ENCODE data around the gene PLCB2.

PLCB2 gene

DNA sequence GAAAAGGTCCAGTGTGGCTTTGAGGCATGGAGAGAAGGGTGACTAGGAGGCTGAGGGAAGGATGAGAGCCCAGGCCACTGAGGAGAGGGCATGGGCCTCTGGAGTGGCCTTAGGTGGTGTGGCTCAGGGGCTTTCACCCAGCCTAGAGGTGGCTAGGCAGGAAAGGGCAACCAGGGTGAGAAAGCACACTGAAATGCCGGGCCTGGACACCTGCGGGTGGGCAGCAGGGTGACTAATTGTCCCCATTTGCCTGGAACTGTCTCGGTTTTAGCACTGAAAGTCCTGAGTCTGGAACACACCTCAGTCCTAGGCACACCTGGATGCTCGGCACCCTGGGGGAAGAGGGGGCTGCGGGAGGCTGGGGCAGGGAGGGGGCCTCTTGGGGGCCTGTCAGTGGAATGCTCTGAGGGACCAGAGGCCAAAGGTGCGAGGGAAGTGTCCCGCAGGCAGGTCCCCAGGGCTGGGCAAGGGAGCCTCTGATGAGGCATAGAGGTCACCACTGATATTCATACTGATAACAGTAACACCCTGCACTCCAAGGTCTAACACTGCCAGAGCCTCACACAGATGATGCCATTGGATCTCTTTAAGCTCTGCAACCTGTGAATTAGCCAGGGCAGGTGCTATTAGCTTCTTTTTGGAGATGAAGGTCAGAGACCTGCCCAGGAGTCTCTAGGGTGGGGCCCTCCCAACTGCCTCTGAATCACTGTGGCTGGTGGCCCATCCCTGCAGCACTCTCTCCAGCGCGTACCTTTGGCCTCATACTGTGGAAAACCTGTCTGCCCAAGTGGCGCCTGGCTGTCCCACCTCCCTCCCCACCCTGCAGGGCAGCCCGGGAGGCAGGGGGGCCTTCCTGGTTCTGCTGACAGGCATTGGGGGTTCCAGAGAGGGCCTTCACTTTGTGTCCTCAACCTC lies 40.1 kb upstream of the PLCB2 start:
- no peak for DNase-seq (ENCODE audit: low read depth in 1 of 2, low spot score in 1 of 2)
- H3K4me3 ChIP-seq (replicated peaks; ENCODE audit: insufficient read depth, low read length), result no peak overlapping the region
- H3K27ac ChIP-seq (replicated peaks), result no peak overlapping the region
- TF ChIP-seq SPI1 (IDR thresholded peaks at IDR 0.05; ENCODE audit: borderline replicate concordance, low read depth) (no peak), POLR2AphosphoS5 (IDR thresholded peaks at IDR 0.05; ENCODE audit: low read depth) (no peak), GABPA (IDR thresholded peaks at IDR 0.05; ENCODE audit: low read depth) (no peak)
- TF ChIP-seq, protein P1, sequence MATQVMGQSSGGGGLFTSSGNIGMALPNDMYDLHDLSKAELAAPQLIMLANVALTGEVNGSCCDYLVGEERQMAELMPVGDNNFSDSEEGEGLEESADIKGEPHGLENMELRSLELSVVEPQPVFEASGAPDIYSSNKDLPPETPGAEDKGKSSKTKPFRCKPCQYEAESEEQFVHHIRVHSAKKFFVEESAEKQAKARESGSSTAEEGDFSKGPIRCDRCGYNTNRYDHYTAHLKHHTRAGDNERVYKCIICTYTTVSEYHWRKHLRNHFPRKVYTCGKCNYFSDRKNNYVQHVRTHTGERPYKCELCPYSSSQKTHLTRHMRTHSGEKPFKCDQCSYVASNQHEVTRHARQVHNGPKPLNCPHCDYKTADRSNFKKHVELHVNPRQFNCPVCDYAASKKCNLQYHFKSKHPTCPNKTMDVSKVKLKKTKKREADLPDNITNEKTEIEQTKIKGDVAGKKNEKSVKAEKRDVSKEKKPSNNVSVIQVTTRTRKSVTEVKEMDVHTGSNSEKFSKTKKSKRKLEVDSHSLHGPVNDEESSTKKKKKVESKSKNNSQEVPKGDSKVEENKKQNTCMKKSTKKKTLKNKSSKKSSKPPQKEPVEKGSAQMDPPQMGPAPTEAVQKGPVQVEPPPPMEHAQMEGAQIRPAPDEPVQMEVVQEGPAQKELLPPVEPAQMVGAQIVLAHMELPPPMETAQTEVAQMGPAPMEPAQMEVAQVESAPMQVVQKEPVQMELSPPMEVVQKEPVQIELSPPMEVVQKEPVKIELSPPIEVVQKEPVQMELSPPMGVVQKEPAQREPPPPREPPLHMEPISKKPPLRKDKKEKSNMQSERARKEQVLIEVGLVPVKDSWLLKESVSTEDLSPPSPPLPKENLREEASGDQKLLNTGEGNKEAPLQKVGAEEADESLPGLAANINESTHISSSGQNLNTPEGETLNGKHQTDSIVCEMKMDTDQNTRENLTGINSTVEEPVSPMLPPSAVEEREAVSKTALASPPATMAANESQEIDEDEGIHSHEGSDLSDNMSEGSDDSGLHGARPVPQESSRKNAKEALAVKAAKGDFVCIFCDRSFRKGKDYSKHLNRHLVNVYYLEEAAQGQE (IDR thresholded peaks at IDR 0.05; ENCODE audit: insufficient replicate concordance, low read depth), result no peak
- TF ChIP-seq, protein P2, sequence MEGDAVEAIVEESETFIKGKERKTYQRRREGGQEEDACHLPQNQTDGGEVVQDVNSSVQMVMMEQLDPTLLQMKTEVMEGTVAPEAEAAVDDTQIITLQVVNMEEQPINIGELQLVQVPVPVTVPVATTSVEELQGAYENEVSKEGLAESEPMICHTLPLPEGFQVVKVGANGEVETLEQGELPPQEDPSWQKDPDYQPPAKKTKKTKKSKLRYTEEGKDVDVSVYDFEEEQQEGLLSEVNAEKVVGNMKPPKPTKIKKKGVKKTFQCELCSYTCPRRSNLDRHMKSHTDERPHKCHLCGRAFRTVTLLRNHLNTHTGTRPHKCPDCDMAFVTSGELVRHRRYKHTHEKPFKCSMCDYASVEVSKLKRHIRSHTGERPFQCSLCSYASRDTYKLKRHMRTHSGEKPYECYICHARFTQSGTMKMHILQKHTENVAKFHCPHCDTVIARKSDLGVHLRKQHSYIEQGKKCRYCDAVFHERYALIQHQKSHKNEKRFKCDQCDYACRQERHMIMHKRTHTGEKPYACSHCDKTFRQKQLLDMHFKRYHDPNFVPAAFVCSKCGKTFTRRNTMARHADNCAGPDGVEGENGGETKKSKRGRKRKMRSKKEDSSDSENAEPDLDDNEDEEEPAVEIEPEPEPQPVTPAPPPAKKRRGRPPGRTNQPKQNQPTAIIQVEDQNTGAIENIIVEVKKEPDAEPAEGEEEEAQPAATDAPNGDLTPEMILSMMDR (IDR thresholded peaks at IDR 0.05; ENCODE audit: insufficient read depth, low read length), result no peak
- no peaks in the 10 kb centered on the region for H3K27me3 ChIP-seq (ENCODE audit: insufficient read depth, poor library complexity, severe bottlenecking)

DNA sequence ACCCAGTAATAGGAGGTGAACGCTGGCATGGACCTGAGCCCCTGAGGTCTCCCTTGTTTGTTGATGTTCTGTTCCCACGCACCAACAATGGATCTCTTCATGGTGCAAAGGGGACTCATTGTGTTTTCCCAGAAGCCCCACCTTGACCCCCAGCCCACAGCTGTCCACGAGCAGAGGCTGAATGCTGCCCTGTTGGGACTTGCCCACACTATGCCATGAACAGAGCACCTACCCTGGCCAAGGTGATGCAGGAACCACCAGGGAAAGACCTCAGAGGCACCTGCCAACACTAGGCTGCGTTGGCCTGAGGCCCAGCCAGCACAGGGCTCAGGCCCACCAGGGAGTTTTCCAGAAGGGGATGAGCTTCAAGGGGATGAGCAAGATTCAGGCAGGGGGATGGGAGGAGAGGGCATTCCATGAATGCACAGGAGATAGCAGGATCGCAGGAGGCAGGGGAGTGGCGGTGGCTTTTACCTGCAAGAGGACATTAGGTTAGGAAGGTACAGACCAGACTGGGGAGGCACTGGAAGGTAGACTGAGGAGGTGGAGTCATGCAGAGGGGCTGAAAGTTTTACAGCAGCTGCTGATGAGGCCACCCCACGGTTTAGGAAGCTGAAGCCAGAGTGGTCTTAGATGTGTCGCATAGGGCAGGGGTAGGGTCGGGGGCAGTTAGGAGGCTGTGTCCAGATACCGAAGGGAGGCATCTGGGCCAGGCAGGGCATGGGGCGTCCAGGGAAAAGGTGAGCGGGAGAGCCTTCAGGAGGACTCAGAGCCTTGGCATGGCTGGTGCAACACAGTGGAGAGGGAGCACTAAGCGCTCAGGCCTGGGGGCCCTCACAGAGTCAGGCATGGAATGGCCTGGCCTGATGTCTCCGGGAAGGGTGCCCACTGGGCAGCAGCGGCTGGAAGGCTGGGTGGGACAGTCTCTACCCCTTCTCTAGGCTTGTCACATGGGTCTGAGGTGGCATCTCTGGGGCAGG lies 39.1 kb upstream of the PLCB2 start:
- TF ChIP-seq, protein P1 (IDR thresholded peaks at IDR 0.05; ENCODE audit: insufficient replicate concordance, low read depth), result no peak
- TF ChIP-seq GABPA (IDR thresholded peaks at IDR 0.05; ENCODE audit: low read depth) (no peak), POLR2AphosphoS5 (IDR thresholded peaks at IDR 0.05; ENCODE audit: low read depth) (no peak), SPI1 (IDR thresholded peaks at IDR 0.05; ENCODE audit: borderline replicate concordance, low read depth) (no peak)
- DNase-seq (ENCODE audit: low read depth in 1 of 2, low spot score in 1 of 2), result no peak
- Histone ChIP-seq H3K27me3 (ENCODE audit: insufficient read depth, poor library complexity, severe bottlenecking) (no peaks in the 10 kb centered on the region), H3K27ac (replicated peaks) (no peak overlapping the region), H3K4me3 (replicated peaks; ENCODE audit: insufficient read depth, low read length) (no peak overlapping the region)

DNA sequence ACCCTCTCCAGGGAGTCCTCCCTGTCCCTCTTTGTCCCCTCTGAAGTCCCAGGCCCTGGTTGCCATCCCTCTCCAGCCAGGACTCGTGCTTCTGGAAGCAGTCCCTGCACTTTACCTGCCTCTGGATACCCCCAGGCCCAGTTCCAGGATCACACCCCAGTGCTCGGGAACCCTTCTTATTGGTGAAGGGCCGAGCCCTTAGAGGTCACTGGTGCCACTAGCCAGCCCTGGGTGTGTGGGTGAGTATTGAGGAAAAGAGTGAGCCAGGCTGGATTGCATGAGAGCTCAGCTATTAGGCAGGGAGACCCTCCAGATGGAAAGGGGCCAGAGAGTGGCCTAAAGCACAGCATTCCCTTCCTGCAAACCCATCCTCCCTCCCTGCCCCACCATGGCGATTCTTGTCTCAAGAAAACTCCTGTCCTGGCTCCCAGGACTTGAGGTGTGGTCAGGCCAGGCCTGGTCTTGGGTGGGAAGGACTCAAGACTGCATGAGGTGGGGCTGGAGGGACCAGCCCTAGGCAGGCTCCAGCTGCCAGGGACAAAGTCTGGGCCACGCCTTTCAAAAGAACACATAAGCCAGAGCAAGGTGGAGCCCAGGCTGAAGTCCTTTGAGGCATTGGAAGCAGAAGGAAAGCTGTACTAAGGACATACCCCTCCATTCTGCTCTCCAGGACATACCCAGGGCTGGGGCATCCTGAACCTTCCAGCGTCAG lies 38.3 kb upstream of the PLCB2 start:
- no peak for DNase-seq (ENCODE audit: low read depth in 1 of 2, low spot score in 1 of 2)
- Histone ChIP-seq H3K27ac (replicated peaks) (no peak overlapping the region), H3K4me3 (replicated peaks; ENCODE audit: insufficient read depth, low read length) (no peak overlapping the region), H3K27me3 (ENCODE audit: insufficient read depth, poor library complexity, severe bottlenecking) (no peaks in the 10 kb centered on the region)
- TF ChIP-seq GABPA (IDR thresholded peaks at IDR 0.05; ENCODE audit: low read depth) (no peak), SPI1 (IDR thresholded peaks at IDR 0.05; ENCODE audit: borderline replicate concordance, low read depth) (no peak)
- TF ChIP-seq, protein P1 (IDR thresholded peaks at IDR 0.05; ENCODE audit: insufficient replicate concordance, low read depth), result no peak
- TF ChIP-seq, protein P2 (IDR thresholded peaks at IDR 0.05; ENCODE audit: insufficient read depth, low read length), result no peak
